GDM1 (cell line): Measurements from ENCODE around the gene PORCN.
"Not testable (repeated sequence)": the region's sequence is repeated elsewhere in the genome, so short reads cannot be mapped to it uniquely, and the experiment has no call there.

Experiments used
- DNase-seq: peaks from one replicate; lab custom pipeline; 2025; lab: John Stamatoyannopoulos, UW

The PORCN gene

DNA sequence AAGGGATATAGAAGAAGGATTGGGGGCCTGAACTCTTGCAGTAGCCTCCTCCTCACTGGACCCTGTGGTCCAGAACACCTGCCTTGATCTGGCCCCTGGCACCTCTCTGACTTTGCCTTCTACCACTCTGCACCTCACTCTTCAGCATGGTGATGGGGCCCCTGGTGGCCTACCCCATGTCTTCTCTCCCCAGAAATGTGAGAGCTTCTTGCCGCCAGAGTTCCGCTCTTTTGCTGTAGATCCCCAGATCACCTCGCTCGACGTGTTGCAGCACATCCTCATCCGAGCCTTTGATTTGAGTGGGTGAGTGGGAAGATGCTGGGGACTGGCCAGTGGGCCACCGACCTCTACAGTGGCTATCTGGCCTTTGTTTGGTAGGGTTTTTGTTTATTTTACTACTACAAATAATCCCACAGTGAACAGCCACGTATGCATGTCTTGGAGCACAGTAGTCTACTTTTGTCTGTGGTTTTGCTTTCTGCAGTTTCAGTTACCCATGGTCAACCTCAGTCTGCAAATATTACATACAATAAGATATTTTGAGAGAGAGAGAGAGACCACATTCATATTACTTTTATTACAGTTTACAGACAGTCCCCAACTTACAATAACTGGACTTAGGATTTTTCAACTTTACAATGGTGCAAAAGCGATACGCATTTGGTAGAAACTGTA is 32.5 kb downstream of the PORCN start:
- no peak for DNase-seq

DNA sequence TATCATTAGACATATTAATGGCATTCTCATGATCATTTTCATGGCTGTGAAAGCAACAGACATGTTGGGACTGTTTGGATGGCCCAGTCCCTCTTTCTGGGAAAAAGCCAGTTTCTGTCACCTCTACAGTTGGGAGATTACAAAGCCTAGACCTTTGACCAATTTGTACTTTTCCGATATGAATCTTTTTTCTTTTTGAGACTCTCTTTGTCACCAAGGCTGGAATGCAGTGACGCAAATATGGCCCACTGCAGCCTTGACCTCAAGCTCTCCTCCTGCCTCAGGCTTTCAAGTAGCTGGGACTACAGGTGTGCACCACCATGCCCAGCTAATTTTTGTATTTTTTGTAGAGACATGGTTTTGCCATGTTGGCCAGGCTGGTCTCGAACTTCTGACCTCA is 40.1 kb downstream of the PORCN start:
- DNase-seq: no peak

DNA sequence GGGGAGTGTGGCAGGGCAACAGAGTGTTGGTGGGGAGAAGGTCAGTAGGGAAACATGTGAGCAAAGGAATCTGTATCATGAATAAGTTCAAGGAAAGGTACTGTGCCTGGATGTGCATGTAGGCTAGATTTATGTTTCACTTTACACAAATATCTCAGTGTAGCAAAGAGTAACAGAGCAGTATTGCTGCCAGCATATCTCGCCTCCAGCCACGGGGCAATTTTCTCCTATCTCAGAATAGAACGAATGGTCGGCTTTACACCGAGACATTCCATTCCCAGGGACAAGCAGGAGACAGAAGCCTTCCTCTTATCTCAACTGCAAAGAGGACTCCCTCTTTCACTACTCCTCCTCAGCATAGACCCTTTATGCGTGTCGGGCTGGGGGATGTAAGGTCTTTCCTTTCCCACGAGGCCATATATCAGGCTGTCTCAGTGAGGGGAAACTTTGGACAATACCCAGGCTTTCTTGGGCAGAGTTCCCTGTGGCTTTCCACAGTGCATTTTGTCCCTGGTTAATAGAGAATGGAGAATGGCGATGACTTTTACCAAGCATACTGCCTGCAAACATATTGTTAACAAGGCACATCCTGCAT is 47.0 kb downstream of the PORCN start:
- not testable (repeated sequence) for DNase-seq

DNA sequence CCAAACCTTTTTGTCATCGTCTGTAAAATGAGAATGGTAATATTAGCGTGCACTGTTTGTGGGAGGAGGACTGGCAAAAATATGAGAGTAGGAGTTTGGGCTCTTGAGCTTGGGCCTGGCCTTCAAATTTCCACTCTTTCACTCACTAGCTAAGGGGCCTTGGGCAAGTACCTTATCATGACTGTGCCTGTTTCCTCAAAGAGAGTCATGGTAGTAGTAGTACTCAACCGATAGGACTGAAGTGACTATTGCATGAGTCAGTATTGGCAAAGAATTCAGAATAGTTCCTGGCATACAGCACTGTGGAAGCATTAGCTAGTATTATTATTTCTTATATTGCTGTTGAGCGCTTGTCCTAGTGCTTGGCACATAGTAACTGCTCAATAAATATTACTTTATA is 49.5 kb downstream of the PORCN start:
- DNase-seq: no peak

DNA sequence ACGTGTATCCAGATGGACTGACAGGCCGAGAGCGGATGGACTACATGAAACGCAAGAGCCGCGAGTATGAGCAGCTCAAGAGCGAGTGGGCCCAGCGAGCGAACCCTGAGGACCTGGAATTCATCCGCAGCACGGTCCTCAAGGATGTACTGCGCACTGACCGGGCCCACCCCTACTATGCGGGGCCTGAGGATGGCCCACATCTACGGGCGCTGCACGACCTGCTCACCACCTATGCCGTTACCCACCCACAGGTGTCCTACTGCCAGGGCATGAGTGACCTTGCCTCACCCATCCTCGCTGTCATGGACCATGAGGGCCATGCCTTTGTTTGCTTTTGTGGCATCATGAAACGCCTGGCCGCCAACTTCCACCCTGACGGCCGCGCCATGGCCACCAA is 50.8 kb downstream of the PORCN start:
- DNase-seq: no peak

DNA sequence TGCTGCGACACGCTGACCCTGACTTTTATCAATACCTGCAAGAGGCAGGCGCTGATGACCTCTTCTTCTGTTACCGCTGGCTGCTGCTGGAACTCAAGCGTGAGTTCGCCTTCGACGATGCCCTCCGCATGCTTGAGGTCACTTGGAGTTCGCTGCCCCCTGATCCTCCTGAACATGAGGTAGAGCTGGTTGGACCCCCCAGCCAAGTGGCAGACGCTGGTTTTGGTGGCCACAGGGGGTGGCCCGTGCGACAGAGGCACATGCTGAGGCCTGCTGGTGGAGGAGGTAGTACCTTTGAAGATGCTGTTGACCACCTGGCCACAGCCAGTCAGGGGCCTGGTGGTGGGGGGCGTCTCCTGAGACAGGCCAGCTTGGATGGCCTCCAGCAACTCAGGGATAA is 51.3 kb downstream of the PORCN start:
- no peak for DNase-seq

DNA sequence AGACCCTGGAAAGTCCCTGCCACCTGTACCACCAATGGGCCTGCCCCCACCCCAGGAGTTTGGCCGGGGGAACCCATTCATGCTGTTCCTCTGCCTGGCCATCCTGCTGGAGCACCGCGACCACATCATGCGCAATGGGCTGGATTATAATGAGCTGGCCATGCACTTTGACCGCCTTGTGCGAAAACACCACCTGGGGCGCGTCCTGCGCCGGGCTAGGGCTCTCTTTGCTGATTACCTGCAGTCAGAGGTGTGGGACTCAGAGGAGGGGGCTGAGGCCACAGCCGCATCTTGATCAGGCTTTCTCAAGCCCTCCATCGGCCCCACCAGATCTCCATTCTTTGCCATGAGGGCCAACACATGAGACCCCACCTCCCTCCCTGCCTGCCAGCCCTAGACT is 51.9 kb downstream of the PORCN start:
- DNase-seq: no peak

DNA sequence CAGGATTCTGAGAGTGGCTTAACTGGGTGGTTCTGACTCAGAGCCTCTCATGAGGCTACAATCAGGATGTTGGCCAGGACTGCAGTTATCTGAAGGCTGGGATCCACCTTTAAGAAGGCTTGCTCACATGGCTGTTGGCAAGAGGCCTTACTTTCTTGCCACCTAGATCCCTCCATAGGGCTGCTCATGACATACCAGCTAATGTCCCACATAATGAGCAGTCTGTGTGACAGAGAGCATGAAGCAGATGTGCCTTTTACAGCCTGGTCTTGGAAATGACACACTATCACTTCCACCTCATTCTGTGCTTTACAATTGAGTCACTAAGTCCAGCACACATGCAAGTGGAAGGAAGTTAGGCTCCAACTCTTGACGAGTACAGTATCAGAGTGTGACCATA is 61.2 kb downstream of the PORCN start:
- DNase-seq: no peak
